ENCODE data around the gene PDLIM3.

PDLIM3 gene

GRCh38 chr4:185502386-185502785 is 32.9 kb downstream of the PDLIM3 start:
- TF ChIP-seq CTCF (IDR thresholded peaks at IDR 0.05; ENCODE audit: control insufficient read depth, insufficient read depth, low read depth, low read length, missing control alignments) = no peak
- H3K4me3 ChIP-seq (ENCODE audit: control insufficient read depth, low read depth, low read length) = no peak overlapping the region

GRCh38 chr4:185500576-185500975 is 34.7 kb downstream of the PDLIM3 start:
- no peak for TF ChIP-seq CTCF (IDR thresholded peaks at IDR 0.05; ENCODE audit: control insufficient read depth, insufficient read depth, low read depth, low read length, missing control alignments)
- DNase-seq (ENCODE audit: low read depth) = no peak
- H3K4me3 ChIP-seq (ENCODE audit: control insufficient read depth, low read depth, low read length) = no peak overlapping the region

More at GRCh38 chr4:185502386-185502785, 32.9 kb downstream of the PDLIM3 start:
- no peak for DNase-seq (ENCODE audit: low read depth)

- no peak for TF ChIP-seq CTCF (IDR thresholded peaks at IDR 0.05; ENCODE audit: control insufficient read depth, insufficient read depth, low read depth, low read length, missing control alignments)
- no peak for DNase-seq (ENCODE audit: low read depth)
- no peak overlapping the region for H3K4me3 ChIP-seq (ENCODE audit: control insufficient read depth, low read depth, low read length)
These were observed 35.3 kb downstream of the PDLIM3 start for GRCh38 chr4:185500035-185500434.

GRCh38 chr4:185488650-185489049 is 46.7 kb downstream of the PDLIM3 start:
- DNase-seq (ENCODE audit: low read depth) = no peak
- TF ChIP-seq CTCF (IDR thresholded peaks at IDR 0.05; ENCODE audit: control insufficient read depth, insufficient read depth, low read depth, low read length, missing control alignments) = no peak
- no peak overlapping the region for H3K4me3 ChIP-seq (ENCODE audit: control insufficient read depth, low read depth, low read length)

GRCh38 chr4:185481401-185481800 is 53.9 kb downstream of the PDLIM3 start:
- DNase-seq (ENCODE audit: low read depth) = no peak
- H3K4me3 ChIP-seq (ENCODE audit: control insufficient read depth, low read depth, low read length) = no peak overlapping the region
- no peak for TF ChIP-seq CTCF (IDR thresholded peaks at IDR 0.05; ENCODE audit: control insufficient read depth, insufficient read depth, low read depth, low read length, missing control alignments)

GRCh38 chr4:185480016-185480732 is 55.1 kb downstream of the PDLIM3 start:
- H3K4me3 ChIP-seq (ENCODE audit: control insufficient read depth, low read depth, low read length) = no peak overlapping the region
- DNase-seq (ENCODE audit: low read depth) = no peak
- TF ChIP-seq CTCF (IDR thresholded peaks at IDR 0.05; ENCODE audit: control insufficient read depth, insufficient read depth, low read depth, low read length, missing control alignments) = no peak

All from AG09309 (cell line).